ENCODE measurements around the gene TGFB1I1.
"Not testable (repeated sequence)": the region's sequence is repeated elsewhere in the genome, so short reads cannot be mapped to it uniquely, and the experiment has no call there.

Gene TGFB1I1

DNA sequence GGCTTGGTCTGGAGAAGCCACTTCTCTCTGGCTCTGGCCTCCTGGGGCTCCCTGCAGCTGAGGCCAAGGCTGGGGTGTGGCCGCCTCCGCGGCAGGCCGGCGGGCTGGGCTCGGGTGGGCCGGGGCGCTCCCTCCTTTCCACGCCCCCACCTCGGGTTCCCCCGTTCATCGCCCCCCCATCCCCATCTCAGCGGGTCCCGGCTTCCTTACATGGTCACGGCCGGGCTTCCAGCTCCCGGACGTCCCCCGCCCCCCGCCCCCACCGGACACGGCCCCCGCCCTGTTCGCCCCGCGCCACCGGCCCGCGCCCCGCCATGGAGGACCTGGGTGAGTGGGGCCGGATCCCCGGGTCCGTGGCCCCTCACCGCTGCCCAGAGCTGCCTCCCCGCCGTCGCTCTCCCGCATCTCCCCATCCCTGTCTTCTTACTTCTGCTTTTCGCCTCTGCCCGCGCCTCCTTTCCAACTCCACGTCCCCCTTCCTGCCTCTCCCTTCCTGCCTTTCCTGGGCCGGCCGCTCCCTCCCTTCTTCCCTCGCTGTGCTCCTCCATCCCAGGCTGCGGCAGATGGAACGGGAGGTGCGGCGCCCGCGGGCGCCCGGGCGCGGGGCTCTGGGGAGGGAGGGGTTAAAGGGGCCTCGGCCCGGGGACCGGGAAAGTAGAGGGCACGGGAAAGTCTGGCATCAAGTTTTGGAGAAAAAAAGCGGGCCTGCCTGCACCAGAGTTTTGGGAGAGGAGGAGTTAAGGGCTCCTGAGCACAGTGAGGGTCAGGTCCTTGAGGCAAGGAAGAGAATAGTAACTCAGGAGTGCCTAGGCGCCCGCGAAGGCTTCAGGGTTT is at the start of gene TGFB1I1:
Gene TGFB1I1 (plus strand): TSS at position 278 of the 834 bp plus-strand sequence. CDS start 37 bp downstream, at position 315.
- no peak for DNase-seq

DNA sequence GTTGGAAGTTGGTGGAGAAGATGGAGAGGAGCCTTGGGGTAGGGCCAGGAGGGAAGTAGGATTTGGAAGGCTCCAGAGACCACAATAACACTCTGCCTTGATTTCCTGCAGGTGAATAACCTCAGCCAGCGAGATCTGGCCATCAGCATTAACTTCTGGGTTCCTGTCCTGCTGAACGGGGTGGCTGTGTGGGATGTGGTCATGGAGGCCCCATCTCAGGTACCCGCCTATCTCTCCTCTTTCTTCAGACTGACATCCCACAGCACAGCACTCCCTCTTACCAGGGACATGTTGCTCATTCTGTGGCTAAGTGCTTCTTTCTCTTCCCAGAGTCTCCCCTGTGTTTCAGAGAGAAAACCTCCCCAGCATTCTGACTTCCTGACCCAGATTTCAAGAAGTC is 48.7 kb upstream of the TGFB1I1 start:
- DNase-seq, result no peak

DNA sequence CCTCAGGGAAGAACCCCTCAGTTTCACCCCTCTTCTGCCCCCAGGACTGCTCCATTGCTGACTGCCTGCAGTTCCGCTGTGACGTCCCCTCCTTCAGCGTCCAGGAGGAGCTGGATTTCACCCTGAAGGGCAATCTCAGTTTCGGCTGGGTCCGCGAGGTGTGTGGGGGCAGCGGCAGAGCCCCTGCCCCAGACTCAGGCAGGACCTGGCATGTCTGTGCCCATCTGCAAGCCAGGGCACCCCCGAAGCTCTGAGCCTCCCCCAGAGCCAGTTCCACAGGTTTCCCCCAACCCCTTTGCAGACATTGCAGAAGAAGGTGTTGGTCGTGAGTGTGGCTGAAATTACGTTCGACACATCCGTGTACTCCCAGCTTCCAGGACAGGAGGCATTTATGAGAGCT is 48.2 kb upstream of the TGFB1I1 start:
- DNase-seq, result no peak

DNA sequence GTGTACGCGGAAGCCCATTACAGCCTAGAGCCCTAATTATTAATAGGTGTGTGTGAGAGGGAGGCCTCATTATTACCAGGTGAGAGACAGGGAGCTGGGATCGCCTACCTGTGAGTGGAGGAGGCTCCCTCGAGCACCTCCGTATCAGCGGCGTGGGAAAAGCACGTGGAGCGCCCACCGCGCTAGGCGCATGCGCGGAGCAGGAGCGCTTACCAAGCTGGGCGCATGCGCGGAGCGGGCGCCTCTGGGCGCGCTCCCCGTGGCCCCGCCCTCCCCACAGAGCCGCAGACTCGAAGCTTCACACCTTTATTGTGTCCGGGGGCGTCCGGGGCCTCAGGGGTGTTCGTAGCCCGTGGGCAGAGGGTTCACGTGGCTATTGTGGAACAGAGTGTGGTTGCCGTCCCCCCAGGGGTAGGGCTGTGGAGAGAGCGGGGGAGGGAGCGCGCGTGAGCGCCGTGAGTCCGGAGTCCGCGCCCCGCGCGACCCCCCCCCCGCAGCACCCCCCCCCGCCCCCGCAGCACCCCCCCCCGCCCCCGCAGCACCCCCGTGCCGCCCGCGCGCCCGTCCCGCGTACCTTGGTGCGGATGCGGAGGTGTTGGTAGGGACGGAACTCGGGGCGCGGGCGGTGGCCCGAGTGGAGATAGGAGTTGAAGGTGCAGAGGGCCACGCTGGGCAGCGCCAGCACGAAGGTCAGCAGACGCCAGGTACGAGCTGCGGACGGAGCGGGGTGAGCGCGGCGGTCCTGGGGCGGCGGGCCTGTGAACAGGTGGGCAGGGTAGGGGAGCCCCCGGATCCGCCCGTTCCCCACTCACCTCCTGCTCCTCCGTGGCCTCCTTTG is 44.3 kb upstream of the TGFB1I1 start:
- no peak for DNase-seq

DNA sequence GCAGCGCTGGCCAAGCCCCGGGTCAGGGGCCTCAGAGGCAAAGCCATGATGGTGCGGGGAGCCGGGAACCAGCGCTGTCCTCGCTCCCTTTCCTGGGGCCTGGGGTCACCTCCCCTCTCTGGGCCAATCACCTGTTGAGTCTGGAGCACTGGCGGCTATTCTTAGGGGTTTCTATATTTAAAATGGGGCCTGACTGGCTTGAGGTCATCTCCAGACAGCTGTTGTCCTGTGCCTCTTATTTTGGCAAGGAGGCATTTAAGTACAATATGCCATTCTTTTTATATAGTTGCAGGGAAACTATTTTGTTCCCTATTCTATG is 43.7 kb upstream of the TGFB1I1 start, which contains the start of gene COX6A2:
Gene COX6A2 (minus strand): TSS at position 82 of the 319 bp plus-strand sequence. CDS start 35 bp downstream, at position 47.
- DNase-seq, result no peak

DNA sequence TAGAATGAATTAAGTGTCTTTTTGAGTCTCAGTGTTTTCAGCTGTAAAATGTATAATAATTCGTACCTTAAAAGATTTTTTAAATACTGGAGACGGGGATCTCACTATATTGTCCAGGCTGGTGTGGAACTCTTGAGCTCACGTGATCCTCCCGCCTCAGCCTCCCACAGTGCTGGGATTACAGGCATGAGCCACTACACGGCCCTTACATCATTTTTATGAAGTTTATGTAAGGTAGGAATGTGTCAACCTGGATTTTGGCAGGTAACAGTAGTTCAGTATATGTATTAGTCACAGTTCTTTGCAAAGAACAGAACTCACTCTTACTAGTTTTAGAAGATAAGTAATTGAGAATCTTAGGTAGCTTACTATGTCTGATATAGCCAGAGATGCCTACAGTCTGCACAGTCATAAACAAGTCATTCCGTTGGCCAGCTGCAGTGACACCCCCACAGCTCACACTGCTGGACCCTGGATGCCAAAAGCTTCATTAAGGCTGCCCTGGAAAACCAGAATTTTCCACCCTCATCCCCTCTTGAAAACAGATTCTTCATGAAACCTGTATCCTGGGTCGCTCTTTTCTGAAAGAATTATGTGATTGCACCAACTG is 43.2 kb upstream of the TGFB1I1 start:
- no peak for DNase-seq

DNA sequence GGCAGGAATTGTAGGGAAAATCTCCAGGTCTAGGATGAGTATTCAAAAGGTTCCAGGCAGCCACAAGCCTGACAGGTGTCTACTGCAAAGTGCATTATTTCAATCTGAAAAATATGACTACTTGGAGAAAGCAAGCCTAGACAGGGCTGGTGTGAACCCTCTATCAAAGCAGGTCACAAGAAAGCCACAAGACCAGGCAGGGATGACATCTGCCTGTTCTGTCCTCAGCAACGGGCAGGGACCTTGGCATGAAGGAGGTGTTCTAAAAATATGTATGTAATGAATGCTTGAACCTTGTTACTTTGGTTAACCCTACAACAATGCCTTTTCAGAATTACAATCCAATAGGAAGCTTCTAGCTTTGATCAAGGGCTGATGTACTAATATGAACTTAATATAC is 42.6 kb upstream of the TGFB1I1 start:
- DNase-seq, result no peak

DNA sequence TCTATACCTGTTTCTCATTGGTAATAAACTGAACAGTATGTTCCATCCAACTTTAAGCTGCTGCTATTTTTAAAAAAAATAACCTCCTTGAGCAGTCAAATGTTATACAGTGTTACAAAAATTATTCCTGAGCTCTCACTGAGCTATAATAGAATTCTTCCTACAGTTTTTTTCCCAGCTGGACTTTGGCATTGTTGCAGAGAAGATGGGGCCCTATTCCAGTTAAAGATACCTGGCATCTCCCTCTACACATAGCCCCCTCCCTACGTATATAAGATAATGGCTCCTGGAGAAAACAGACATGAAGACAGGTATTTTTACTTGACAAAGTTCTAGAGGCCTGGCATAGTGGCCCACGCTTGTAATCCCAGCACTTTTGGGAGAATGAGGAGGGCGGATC is 42.2 kb upstream of the TGFB1I1 start:
- no peak for DNase-seq

DNA sequence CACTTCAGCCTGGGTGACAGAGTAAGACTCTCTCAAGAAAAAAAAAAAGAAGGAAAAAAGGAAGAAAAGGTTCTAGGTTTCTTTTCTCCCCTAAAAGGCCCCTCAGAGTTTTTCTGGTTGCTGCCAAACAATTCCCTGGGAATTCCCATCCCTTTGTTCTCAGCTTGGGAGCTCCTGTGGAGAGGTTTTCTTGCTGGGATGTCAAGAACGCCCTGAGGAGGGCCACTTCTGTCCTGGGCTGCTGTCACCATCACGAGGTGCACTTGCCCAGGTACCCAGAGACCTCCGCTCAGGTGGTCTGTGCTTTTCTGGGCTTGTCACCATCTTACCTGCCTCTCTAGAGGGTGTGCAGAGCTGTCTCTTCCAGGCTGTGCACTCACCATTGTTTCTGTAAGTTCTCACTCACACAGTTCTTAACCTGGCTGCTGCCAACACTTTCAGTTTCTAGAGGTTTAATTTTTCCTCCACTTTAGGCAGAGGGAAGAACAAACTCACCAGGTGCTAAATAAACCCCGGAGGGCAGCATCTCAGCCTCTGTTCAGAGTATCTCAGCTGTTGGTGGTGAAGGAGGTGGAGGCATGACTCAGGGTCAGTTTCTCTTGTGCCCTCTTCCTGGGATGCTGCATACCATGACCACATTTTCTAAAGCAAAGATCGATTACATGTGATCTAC is 41.4 kb upstream of the TGFB1I1 start:
- no peak for DNase-seq

DNA sequence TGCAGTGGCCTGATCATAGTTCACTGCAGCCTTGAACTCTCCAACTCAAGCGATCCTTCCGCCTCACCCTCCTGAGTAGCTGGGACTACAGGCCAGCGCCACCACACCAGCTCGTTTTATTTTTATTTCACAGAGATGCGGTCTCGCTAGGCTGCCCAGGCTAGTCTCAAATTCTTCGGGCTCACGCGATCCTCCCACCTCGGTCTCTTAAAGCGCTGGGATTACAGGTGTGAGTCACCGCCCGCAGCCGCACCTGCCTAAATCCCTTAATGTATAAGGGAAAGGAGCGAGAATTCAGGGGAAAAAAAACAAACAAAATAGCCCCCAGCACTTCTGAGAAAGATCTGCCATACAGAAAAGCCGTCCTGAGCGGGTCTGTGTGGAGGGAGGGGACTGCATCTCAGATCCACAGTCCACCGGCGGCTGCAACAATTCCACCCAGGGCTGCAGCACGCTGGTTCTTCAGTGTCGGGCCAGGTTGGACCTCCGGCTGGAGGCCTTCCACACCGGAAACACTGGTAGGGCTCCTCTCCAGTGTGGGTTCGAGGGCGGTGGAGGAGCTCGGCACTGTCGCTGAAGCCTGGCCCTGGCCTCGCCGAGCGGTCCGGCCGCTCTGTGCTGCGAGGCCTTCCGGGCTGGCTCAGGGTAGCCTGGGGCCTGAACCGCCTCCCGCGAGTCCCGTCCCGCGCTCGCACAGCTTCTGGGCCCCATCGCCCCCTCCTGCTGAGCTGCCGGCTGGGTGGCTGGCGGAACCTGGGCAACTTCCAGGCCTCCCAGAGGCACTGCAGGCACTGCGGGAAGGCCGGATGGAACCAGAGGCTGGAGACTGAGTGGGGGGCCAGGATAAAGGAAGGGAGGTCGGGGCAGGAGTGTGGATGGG is 36.4 kb upstream of the TGFB1I1 start:
- DNase-seq, result no peak

DNA sequence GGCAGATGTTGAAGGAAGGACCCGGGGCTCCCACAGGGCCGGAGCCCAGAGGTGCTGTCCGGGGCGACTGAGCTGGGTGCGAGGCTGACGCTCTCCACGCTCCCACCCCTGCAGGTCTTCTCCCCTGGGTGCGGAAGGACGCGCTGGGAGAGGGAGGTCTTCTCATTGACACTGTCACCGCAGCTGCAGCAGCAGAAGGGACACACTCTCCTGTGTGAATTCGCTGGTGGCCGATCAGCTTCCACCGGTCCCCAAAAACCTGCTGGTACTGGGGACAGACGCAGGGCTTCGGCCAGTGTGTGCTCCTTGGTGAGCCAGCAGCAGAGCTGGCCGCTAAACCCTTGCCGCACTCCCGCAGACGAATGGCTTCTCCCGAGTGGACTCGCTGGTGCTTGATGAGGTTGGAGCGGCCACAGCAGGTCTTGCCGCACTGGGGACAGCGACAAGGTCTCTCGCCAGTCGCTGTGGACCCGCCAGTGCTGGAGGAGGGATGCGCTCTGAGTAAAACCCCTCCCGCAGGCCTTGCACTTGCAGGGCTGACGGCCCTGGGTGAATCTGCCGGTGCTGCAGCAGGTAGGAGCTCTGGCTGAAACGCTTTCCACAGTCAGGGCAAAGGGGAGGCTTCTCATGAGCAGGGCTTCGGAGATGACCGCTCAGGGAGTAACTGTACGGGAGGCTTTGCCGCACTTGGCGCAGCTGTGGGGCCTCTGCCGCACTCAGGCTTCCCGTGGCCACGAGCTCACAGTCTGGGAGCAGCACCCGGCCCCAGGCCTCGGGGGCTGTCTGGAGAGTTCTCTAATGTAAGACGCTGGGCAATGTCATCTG is 35.5 kb upstream of the TGFB1I1 start:
- DNase-seq, result no peak

DNA sequence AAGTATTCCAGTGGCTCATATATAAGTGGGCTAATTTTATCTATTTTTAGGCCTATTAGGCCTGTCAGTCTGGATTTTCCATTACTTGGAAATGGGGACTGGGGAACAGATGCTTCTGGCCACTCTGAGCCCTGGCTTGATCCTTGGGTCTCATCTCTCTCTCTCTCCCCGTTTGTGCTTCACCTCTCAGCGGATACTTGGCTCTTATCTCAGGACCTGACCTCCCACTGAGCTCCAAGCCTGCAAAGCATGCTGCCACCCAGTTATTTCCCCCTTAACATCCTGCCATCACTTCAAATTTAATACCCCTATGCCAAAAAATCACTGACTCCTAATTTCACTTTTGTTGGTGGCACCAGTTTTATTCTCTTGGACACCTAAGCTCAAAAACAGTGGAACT is 33.5 kb upstream of the TGFB1I1 start:
- DNase-seq, result no peak

DNA sequence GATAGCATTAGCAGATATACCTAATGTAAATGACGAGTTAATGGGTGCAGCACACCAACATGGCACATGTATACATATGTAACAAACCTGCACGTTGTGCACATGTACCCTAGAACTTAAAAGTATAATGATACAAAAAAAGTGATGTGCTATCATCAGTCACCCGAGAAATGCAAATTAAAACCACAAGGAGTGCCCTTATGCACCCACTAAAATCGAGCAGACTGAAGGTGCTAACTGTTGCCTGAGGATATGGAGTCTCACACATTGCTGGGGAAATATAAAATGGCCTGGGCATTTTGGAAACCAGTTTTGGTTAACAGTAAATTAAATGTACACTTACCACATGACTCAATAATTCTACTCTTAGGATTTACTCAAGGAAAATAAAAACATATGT is 32.9 kb upstream of the TGFB1I1 start:
- DNase-seq, result not testable (repeated sequence)

DNA sequence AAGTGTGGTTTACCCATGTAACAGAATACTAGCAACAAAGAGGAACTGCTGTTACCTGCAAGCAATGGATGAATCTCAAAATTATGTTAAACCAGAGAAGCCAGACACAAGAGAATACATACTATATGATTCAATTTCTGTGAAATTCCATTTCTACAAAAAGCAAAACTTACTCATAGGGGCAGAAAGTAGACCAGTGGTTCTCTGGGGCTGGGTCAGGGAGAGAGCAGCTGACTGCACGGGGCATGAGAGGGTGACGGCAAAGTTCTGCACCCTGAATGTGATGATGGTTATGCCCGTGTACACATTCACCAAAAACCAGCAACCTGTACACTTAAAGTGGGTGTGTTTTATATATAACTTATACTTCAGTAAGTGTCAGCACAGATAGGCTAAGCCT is 32.4 kb upstream of the TGFB1I1 start:
- DNase-seq, result no peak

DNA sequence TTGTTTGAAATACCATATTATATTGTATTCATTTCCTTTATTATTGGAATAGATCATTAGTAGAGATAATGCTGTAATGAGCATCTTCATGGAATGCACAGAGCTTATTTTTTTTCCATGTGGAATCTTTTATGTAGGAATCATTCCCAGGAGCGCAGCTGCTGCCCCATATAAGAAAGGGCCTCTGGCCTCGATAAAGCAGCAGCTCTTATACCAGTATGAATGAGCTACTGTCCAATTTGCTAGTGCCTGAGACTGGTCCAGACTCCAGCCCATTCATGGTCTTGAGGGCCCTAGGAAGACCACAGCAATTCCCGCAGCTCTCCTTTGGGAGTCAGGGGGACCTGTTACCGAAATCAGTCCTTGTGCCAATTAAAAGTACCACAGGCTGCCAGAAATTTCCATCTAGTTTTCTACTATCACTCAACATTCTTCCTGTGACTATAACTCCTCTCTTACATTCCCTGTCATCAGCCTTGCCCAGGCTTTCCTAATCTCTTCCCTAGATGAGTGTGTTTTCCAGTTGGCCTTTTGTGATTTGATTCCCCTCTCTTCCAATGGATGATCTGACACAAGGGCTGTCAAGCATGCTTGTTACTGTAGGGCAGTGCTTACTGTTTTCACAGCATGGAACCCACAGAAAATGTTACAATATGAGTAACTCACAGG is 31.3 kb upstream of the TGFB1I1 start:
- no peak for DNase-seq

DNA sequence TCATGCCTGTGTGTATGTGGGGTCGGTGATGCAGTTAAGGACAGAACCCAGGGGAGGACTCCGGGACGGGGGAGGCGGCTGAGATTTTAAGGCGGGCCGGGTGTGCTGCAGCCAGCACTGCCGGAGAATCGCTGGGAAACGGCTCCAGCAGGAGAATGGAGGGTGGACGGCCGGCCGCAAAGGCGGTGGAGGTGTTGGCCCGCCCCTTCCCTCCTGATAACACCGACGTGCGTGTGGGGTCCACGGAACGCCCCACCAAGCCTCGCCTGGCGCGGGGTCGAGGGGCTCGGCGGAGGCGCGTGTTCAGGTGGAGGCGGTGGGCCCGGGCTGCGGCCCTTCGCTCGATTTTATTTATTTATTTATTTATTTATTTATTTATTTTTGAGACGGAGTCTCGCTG is 30.0 kb upstream of the TGFB1I1 start:
- DNase-seq, result no peak

DNA sequence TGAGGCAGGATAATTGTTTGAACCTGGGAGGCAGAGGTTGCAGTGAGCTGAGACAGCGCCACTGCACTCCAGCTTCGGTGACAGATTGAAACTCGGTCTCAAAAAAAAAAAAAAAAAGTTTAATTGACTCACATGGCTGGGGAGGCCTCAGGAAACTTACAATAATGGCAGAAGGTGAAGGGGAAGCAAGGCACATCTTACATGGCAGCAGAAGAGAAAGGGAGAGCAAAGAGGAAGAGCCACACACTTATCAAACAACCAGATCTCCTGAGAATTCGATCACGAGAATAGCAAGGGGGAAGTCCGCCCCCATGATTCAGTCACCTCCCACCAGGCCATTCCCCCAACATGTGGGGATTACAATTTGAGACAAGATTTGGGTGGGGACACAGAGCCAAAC is 26.0 kb upstream of the TGFB1I1 start:
- not testable (repeated sequence) for DNase-seq

DNA sequence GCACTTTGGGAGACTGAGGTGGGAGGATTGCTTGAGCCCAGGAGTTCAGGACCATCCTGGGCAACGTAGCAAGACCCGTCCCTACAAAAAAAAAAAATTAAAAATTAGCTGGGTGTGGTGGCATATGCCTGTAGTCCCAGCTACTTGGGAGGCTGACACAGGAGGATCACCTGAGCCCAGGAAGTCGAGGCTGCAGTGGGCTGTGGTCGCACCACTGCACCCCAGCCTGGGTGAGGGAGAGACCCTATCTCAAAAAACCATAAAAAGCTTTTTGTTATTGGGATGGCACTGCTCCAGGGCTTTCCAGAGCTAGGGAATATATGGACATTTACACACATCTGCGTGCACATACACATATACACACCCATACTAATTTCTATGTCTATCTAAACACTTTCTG is 20.8 kb upstream of the TGFB1I1 start:
- DNase-seq, result no peak

DNA sequence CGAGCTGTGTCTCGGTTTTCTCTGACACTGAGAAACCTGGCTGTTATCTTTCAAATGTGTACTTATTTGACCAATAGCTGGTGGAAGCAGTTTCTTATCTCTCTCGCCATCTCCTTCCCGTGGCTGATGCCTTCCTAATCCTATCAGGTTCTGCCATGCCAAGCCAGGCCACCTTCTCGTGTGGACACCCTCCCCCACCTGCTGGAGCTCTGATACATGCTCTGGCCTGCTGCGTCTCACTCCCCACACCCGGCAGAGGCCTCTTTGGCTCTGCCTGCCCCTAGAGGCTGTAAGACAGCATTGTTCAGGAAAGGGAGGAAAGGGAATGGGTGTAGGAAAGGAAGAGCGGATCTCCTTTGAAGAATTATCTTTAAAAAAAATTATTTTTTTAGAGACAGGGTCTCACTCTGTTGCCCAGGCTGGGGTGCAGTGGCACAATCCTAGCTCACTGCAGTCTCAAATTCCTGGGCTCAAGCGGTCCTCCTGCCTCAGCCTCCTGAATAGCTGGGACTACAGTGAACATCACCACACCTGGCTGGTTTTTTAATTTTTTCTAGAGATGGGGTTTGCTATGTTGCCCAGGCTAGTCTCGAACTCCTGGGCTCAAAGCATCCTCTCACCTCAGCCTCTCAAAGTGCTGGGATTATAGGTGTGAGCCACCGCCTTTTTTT is 20.1 kb upstream of the TGFB1I1 start:
- no peak for DNase-seq

DNA sequence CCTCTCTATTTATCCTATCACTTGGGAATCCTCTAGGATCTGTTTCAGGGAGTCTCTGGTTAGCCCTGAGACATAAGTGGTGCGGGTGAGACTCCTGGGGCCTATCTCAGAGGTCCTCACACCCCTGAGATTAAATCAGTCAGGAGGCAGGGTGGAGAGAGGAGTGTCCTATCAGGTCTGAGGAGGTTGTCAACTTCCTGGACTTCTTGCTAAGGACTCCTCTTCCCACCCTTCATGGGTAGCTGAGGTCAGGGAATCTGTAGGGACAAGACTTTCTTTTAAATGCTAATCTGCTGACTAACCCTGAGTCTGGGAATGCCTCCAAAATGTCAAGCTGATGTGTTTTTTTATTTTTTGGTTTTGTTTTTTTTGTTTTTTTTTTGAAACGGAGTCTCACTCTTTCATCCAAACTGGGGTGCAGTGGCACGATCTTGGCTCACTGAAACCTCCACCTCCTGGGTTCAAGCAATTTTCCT is 19.3 kb upstream of the TGFB1I1 start:
- no peak for DNase-seq

Data from DMS79 (cell line).